ENCODE measurements around the gene LTBP2. TPM values are rescaled to one million over a fixed set of nuclear protein-coding genes. Genes with fewer than 3 reads are reported as not detected.

The LTBP2 gene
- total RNA-seq, 2 experiments from 2014 or later, result 0.12 to 0.18 TPM

DNA sequence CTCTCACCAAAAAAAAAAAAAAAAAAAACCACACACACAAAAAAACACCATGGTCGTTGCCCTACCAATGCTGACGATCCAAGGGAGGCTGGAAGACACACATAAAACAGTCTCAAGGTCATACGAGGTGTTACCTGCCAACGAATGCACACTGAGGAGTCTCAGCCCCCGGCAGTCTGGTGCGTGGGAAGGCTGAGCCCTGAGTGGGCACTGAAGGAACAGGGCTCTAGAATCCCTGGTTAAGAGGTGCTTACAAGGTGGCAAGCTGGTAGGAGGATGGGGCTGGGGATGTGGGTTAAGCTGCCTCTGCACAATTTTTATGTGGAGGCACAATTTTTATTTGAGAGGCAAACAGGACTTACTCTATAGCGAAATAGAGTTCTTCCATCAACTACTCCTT is 7.9 kb downstream of the LTBP2 start:
- no peak for ATAC-seq
- H3K9me3 Mint-ChIP-seq (ENCODE audit: low read depth), result no peaks in the 10 kb centered on the region
- DNase-seq, result no peak
- no peak overlapping the region for H3K27ac Mint-ChIP-seq
- no peak overlapping the region for H3K4me3 Mint-ChIP-seq
- H3K36me3 Mint-ChIP-seq, result no peaks in the 10 kb centered on the region
- peaks cover 18% of the 10 kb centered on the region for H3K27me3 Mint-ChIP-seq
- no peaks in the 10 kb centered on the region for H3K4me1 Mint-ChIP-seq
- CTCF ChIA-PET, result interaction anchor here (1.0 kb wide), 1 partner anchor 8 kb away, joined by 5 read pairs; no protein-coding TSS in a partner anchor

DNA sequence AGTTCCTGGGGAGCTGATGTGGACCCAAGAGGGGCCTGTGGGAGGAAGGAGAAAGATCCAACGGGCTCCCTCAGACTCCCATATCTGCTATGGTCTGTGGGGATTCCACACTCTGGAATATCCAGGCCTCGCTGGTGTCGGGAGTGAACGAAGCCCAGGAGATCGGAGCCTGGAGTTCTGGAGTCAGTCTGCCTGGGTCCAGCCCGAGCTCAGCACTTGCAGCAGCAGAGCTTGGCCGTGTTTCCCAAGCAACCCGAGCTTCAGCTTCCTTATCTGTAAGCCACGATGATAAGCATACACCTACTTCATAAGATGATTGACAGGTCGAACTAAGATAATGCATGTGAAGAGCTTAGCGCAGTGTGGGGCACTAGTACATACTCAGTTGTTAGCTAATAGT is 10.1 kb downstream of the LTBP2 start:
- CTCF ChIA-PET, result interaction anchor here (1.1 to 1.7 kb wide), 2 partner anchors 8 to 10 kb away, joined by 5 read pairs; partner anchors contain the start of gene LTBP2
- DNase-seq (no peak), ATAC-seq (no peak)
- Mint-ChIP-seq H3K9me3 (ENCODE audit: low read depth) (no peaks in the 10 kb centered on the region), H3K36me3 (no peaks in the 10 kb centered on the region), H3K27me3 (peaks cover 17% of the 10 kb centered on the region), H3K4me3 (no peak overlapping the region), H3K4me1 (no peaks in the 10 kb centered on the region), H3K27ac (no peak overlapping the region)

DNA sequence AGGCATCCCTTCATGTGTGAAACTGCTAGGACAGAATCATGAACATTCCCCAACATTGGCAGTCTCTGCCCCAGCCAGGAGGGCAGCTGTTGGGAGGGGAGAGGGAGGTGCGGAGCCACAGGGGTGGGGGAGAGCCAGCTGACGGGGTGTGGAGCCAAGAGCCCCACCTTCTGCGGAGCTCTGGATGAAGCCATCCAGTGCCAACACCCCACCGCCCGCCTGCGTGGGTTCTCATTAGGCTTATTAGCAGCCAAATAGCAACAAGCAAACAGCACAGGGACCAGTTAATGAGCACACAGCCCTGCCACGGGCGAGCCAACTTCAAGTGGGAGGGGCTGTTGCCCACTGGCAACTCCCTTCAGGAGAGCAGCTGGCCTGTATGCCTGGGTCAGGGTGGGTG is 12.1 kb downstream of the LTBP2 start:
- no peak for ATAC-seq
- no peak for DNase-seq
- Mint-ChIP-seq H3K9me3 (ENCODE audit: low read depth) (no peaks in the 10 kb centered on the region), H3K4me1 (no peaks in the 10 kb centered on the region), H3K27ac (no peak overlapping the region), H3K27me3 (peaks cover 10% of the 10 kb centered on the region), H3K4me3 (no peak overlapping the region), H3K36me3 (no peaks in the 10 kb centered on the region)
- CTCF ChIA-PET, result no interaction called here

GRCh38 chr14:74599321-74599761 is 12.7 kb downstream of the LTBP2 start:
- H3K36me3 Mint-ChIP-seq, result no peaks in the 10 kb centered on the region
- CTCF ChIA-PET, result interaction anchor here (1.0 to 2.7 kb wide), 3 partner anchors 10 to 13 kb away, joined by 4 to 17 read pairs (median 5); partner anchors contain the start of gene LTBP2

DNA sequence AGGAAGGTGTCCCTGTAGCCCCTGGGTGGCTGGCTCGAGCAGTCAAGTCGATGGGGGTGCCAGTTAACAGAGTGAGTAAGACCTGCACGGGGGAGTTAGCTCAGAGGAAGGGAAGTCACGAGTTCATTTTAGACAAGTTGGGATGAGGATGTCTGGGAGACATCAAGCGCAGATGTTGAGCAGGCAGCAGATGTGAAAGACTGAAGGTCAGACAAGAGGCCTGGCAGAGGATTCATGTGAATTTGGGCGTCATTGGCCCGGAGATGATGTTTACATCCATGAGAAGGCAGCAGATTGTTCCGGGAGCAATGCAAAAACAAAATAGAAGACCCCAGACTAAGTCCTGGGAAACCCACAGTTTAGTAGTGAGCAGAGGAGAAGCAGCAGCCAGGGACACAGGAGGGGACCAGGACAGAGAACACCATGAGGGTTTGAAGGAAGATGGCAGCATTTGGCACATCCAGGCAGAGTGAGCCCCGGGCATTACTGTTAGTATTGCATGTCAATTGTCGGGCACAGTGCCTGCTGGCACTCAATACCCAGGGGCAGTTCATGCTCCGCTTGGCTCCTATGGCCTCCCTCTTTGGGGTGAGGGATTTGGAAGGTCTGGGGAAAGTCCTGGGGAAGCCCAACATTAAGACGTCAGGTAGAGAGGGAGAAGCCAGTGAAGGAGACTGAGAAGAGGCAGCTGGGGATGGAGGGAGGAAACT is 15.1 kb downstream of the LTBP2 start:
- Mint-ChIP-seq H3K27ac (no peak overlapping the region), H3K4me3 (no peak overlapping the region), H3K27me3 (peaks cover 7% of the 10 kb centered on the region), H3K4me1 (no peaks in the 10 kb centered on the region), H3K36me3 (no peaks in the 10 kb centered on the region), H3K9me3 (ENCODE audit: low read depth) (no peaks in the 10 kb centered on the region)
- ATAC-seq (no peak), DNase-seq (no peak)
- CTCF ChIA-PET, result interaction anchor here (2.7 kb wide), 1 partner anchor 12 kb away, joined by 17 read pairs; no protein-coding TSS in a partner anchor

More at GRCh38 chr14:74599321-74599761, 12.7 kb downstream of the LTBP2 start:
- Mint-ChIP-seq H3K4me3 (no peak overlapping the region), H3K27me3 (peaks cover 10% of the 10 kb centered on the region), H3K27ac (no peak overlapping the region), H3K4me1 (no peaks in the 10 kb centered on the region), H3K9me3 (ENCODE audit: low read depth) (no peaks in the 10 kb centered on the region)
- DNase-seq, result no peak
- no peak for ATAC-seq

GRCh38 chr14:74595006-74595735 is 16.9 kb downstream of the LTBP2 start:
- H3K36me3 Mint-ChIP-seq, result no peaks in the 10 kb centered on the region
- CTCF ChIA-PET, result no interaction called here
- H3K4me3 Mint-ChIP-seq, result no peak overlapping the region
- no peak for ATAC-seq
- no peak for DNase-seq
- H3K9me3 Mint-ChIP-seq (ENCODE audit: low read depth), result no peaks in the 10 kb centered on the region
- no peaks in the 10 kb centered on the region for H3K4me1 Mint-ChIP-seq
- peaks cover 16% of the 10 kb centered on the region for H3K27me3 Mint-ChIP-seq
- H3K27ac Mint-ChIP-seq, result no peak overlapping the region

DNA sequence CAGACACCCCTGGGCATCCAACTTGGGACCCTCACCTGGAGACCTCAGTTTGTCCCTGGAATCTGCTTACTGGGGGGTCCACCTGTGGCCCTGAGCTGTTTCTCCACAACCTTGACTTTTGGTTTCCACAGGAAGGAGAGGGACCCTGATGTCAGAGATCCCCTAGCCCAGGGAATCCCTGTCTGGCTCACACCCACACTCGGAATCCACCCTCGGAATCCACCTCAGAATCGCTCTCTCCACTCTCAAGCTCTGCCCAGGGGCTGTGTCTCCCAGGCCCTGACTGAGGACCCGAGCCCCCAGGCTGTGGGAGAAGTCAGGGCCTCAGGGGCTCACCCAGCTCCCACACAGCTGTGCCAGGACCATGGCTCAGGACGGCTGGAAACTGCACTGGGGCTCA is 17.4 kb downstream of the LTBP2 start:
- DNase-seq, result no peak
- Mint-ChIP-seq H3K9me3 (ENCODE audit: low read depth) (no peaks in the 10 kb centered on the region), H3K4me3 (no peak overlapping the region), H3K4me1 (no peaks in the 10 kb centered on the region), H3K27ac (no peak overlapping the region), H3K27me3 (peaks cover 16% of the 10 kb centered on the region), H3K36me3 (no peaks in the 10 kb centered on the region)
- CTCF ChIA-PET, result no interaction called here
- no peak for ATAC-seq

DNA sequence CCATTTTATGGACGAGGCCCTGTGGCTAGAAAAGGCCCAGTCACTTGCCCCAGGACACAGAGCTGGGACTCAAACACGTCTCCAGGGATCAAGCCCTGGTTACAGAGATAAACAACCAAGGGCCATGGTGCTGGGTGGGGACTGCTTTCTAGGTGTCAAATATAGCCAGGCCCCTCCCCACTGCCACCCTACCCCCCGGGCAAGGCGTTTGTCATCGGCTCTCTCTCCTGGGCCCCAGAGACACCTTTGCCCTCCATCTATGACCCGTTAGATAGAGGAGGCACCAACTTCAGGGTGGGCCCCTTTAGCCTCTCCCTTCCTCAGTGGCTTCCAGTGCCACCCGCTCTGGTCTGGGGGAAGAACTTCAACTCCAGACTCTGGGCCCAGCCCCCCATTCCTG is 18.0 kb downstream of the LTBP2 start:
- H3K36me3 Mint-ChIP-seq, result no peaks in the 10 kb centered on the region
- CTCF ChIA-PET, result no interaction called here

GRCh38 chr14:74593241-74593953 is 18.6 kb downstream of the LTBP2 start:
- DNase-seq, result no peak

More for the DNA sequence above, 18.0 kb downstream of the LTBP2 start:
- no peak for DNase-seq
- ATAC-seq, result no peak
- Mint-ChIP-seq H3K4me1 (no peaks in the 10 kb centered on the region), H3K9me3 (ENCODE audit: low read depth) (no peaks in the 10 kb centered on the region), H3K27me3 (peaks cover 14% of the 10 kb centered on the region), H3K4me3 (no peak overlapping the region), H3K27ac (no peak overlapping the region)

DNA sequence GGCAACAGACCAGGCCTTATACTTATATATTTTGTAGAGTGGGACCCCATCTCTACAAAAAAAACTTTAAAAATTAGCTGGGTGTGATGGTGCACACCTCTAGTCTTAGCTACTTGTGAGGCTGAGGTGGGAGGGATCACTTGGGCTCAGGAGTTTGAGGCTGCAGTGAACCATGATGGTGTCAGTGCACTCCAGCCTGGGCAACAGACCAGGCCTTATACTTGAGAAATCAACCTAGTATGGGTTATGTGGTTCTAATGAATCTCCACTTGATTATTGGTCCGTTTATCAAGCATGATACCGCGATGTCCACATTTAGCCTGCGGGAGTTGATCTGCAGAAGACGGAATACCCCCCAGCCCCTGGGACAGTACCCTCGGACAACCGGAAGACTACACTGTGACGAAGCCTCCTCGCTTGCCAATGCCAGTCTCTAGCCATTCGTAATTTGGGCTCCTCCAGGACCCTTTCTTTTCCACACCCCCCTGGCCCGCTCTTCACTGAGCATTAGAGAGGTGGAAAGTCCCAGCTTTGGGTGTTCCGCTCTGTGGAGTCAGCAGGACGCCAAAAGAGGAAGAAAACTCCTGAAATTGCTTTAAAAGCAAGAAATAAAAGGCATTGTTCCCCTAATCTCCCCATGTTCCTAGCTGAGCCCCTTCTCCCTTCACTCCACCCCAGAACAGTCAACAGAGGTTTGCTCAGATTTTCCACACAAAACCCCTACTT is 19.4 kb downstream of the LTBP2 start:
- Mint-ChIP-seq H3K36me3 (no peaks in the 10 kb centered on the region), H3K4me3 (no peak overlapping the region), H3K27ac (no peak overlapping the region), H3K4me1 (no peaks in the 10 kb centered on the region), H3K27me3 (peaks cover 19% of the 10 kb centered on the region), H3K9me3 (ENCODE audit: low read depth) (no peaks in the 10 kb centered on the region)
- no peak for DNase-seq
- CTCF ChIA-PET, result no interaction called here
- ATAC-seq, result no peak

More at GRCh38 chr14:74593241-74593953, 18.6 kb downstream of the LTBP2 start:
- no peaks in the 10 kb centered on the region for H3K9me3 Mint-ChIP-seq (ENCODE audit: low read depth)
- CTCF ChIA-PET, result no interaction called here
- no peak overlapping the region for H3K27ac Mint-ChIP-seq
- H3K4me1 Mint-ChIP-seq, result no peaks in the 10 kb centered on the region
- no peak overlapping the region for H3K4me3 Mint-ChIP-seq
- no peak for ATAC-seq
- no peaks in the 10 kb centered on the region for H3K36me3 Mint-ChIP-seq
- peaks cover 15% of the 10 kb centered on the region for H3K27me3 Mint-ChIP-seq

DNA sequence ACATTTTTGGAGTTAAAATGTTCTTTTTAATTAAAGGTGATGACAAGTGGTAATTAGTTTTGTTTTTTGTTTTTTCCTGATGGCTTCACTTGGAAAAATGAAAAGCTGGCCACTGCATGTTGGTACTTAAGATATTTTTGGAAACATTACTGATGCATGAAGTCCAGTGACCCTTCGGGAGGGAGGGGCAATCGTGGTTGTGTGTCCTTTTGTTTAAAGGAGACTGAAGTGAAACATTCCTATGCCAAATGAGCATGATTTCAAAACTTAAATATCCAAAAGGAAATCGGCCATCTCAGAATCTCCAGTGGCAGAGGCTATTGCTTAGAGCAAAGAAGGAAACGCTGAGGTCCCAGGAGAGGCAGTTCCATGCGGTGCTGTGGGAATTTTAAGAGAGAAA is 20.1 kb downstream of the LTBP2 start:
- no peaks in the 10 kb centered on the region for H3K9me3 Mint-ChIP-seq (ENCODE audit: low read depth)
- no peaks in the 10 kb centered on the region for H3K36me3 Mint-ChIP-seq
- no peaks in the 10 kb centered on the region for H3K4me1 Mint-ChIP-seq
- CTCF ChIA-PET, result interaction anchor here (1.2 kb wide), 1 partner anchor 350 kb away, joined by 3 read pairs; no protein-coding TSS in a partner anchor
- H3K4me3 Mint-ChIP-seq, result no peak overlapping the region
- DNase-seq, result no peak
- ATAC-seq, result no peak
- H3K27me3 Mint-ChIP-seq, result peaks cover 19% of the 10 kb centered on the region
- no peak overlapping the region for H3K27ac Mint-ChIP-seq

GRCh38 chr14:74591394-74591793 is 20.6 kb downstream of the LTBP2 start:
- CTCF ChIA-PET, result interaction anchor here (1.2 to 1.7 kb wide), 2 partner anchors 18 to 350 kb away, joined by 3 to 5 read pairs; no protein-coding TSS in a partner anchor
- no peak for ATAC-seq

More at GRCh38 chr14:74591394-74591793, 20.6 kb downstream of the LTBP2 start:
- Mint-ChIP-seq H3K27ac (no peak overlapping the region), H3K27me3 (peaks cover 19% of the 10 kb centered on the region), H3K36me3 (no peaks in the 10 kb centered on the region), H3K4me3 (no peak overlapping the region), H3K9me3 (ENCODE audit: low read depth) (no peaks in the 10 kb centered on the region), H3K4me1 (no peaks in the 10 kb centered on the region)
- no peak for DNase-seq

Data from activated CD8-positive, alpha-beta memory T cell treated with anti-CD3 and anti-CD28 coated beads, Interleukin-2, amount 10 ng/mL, durations not matched to agents 7 days and 5 days (primary cell).